SU-DHL-6 (cell line): ENCODE data around the gene GARNL3.

Experiments
- CTCF ChIP-seq: fragments of 200-600 bp; sonication (generic); IDR thresholded peaks from one replicate; pipeline ENCODE4 v1.5.1; 2017; ENCODE audit warnings: antibody characterized with exemption, mild to moderate bottlenecking, low read length, moderate library complexity; ENCODE audit not compliant: insufficient read depth, poor library complexity, severe bottlenecking
- EZH2phosphoT487 ChIP-seq: fragments of 200-600 bp; sonication (generic), shearing (Covaris generic); conservative IDR thresholded peaks from 2 replicates; pipeline ENCODE4 v1.6.1; 2018; ENCODE audit warnings: mild to moderate bottlenecking, antibody characterized with exemption, low read length, moderate library complexity, mixed read lengths

- TF ChIP-seq CTCF: no peak
- TF ChIP-seq EZH2phosphoT487: no peak
These were observed 124.3 kb downstream of the GARNL3 start for GRCh38 chr9:127388856-127389238.
